ENCODE data around the gene TOX3.

- TF ChIP-seq EZH2 (IDR thresholded peaks at IDR 0.05) (no peak), POLR2AphosphoS5 (IDR thresholded peaks at IDR 0.05; ENCODE audit: borderline replicate concordance, low read depth, low read length) (no peak)
Measured at GRCh38 chr16:52558448-52558847, 11.5 kb upstream of the TOX3 start.

Measured in SK-N-MC (cell line).